NCI-H510A treated with DMSO at 0.1 percent for 48 hours (cell line): ENCODE measurements around the gene ARHGEF19.
"Not testable (repeated sequence)": the region's sequence is repeated elsewhere in the genome, so short reads cannot be mapped to it uniquely, and the experiment has no call there.

Source experiments
- DNase-seq: peaks from one replicate; lab custom pipeline; 2025; lab: John Stamatoyannopoulos, UW

ARHGEF19 gene

DNA sequence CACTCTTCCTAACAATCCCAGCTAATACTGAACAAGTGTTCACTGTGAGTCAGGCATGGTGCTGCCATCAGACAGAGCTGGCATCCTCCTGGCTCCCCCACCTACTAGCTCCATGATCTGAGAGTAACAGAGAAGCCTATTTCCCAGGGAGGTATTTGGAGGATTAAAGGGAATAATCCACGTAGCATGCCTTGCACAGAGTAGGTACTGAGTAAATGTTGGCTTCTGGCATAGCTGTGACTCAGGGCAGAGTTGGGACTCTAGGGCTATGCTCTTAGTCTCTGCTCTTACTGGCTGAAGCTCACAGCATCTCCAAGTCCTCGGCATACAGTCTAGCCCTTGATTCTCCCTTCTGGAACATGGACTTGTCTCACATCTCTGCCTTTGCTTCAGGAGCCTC, 8.2 kb downstream of the ARHGEF19 start:
- no peak for DNase-seq

DNA sequence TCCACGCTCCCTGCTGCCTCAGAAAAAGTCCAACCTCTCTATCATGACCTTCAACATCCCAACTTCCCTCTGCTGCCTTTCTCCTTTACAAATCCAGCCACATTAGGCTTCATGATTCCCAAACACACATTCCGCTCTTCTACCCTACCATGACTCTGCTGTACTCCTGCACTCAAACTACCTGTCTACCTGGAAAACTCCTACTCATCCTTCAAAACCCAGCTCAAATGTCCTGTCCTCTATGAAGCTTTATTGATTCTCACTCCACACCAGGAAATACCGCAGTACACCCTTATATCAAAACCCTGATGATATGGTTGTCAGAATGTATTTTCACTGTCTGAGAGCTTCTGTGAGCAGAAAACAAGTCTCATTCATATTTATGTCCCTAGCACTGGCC, 8.9 kb downstream of the ARHGEF19 start:
- DNase-seq, result no peak

DNA sequence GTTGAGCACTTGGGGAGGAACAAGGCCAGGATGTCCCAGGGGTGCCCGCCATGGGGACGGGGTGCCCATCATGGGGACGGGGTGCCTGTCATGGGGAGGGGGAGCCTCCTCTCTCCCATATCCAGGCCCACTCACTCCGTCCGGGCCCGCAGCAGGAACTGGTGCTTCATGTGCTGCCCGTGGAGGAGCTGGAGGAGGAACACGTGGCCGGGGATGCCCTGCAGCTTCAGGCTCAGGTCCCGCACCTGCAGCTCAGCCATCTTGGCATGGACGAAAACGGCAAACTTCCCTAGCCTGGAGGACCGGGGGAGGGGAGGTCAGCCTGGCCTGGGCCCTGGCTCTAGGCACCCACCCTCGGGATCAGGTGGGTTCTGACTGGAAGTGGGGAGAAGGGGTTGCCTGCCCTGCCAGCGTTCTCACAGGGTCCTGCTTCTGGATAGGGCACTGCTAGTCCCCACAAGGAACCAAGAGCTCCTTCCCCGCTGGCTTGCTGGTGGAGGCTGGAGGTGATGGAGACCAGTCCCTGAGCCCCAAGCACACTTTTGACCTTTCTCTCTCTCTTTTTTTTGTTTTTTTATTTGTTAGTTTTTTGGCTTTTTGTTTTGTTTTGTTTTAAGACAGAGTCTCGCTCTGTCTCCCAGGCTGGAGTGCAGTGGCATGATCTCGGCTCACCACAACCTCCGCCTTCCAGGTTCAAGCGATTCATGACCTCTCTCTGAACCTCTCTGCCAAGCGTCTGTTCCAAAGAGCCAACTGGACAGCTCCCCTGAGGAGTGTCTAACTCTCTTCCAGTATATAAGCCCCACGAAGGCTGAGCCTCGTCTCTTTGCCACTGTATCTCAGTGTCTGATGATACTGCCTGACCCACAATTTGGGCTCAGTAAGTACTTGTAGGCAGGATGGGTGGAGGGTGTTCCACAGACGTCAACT, 9.9 kb downstream of the ARHGEF19 start:
- DNase-seq, result no peak

DNA sequence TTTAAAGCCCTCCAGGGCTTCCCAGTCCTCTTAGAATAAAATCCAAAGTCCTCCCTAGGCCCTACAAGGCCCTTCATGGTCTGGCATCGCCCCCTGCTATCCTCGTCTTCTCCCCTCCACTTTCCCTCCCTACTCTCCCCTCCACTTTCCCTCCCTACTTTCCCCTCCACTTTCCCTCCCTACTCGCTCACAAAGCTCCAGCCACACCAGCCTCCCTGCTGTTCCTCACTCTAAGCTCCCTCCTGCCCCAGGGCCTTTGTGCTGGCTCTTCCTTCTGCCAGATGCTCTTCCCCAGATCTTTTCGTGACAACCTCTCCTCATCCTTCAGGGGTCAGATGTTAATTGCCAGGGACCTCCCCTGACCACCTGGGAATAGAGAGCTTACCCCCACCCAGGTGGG, 12.8 kb downstream of the ARHGEF19 start:
- no peak for DNase-seq

DNA sequence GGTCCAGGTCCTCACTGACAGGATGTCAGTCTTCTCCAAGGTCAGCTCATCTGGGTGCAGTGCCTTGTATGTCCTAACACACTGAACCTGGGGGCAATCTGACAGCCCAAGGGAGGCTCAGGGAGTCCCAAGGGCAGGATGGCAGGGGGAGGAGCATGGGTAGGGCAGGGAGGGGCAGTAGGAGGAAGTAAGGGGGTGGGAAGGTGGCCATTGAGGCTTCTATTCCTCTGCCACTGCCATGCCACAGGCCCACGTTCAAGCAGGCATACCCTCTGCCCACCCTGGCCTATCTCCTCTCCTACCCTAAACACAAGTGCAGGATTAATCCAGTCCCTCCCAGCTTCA, 13.3 kb downstream of the ARHGEF19 start:
- no peak for DNase-seq

DNA sequence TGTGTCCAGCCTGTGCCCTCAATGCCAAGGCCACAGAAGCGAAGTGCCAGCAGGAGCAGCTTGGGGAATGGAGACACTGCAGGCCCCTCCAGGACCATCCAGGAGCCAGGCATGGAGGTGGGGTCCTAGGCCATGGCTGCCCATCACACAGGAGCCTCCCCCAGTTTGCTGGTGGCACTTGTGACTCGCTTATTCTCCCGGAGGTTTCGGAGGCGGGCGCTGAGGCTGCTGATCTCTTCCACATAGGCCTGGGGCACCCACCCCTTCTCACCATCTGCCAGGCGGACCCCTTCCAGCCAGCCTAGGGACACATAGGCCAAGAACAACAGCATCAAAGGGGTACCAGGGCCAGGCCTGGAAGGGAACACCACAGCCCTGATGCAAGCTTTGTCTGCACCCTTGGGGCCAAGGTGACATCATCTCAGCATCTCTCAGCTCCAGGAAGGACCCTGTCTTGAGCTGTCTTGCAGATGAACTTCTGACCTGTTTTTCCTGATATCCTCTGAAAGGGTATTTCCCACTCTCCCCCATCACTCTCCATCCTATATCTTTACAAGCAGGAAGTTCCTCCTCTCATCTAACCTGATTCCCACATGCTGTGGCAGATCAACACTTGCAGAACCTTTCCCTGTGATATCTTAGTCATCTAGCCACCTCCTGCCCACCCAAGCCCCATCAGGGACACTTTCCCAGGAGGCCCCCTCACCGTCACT, 13.9 kb downstream of the ARHGEF19 start:
- no peak for DNase-seq

DNA sequence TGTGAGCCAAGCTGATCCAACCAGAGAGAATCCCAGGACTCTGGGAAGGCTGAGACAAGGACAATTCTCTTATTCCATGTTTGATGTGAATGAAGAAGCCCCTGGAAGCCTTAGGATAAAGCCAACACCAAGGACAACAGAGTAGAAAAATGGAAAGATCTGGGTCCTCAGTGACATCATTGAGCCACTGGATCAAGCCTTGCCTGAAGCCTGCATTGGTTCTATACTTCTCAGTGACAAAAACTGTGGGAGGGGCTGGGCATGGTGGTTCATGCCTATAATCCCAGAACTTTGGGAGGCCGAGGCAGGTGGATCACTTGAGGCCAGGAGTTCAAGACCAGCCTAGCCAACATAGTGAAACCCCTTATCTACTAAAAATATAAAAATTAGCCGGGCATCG, 15.6 kb downstream of the ARHGEF19 start:
- DNase-seq, result no peak

DNA sequence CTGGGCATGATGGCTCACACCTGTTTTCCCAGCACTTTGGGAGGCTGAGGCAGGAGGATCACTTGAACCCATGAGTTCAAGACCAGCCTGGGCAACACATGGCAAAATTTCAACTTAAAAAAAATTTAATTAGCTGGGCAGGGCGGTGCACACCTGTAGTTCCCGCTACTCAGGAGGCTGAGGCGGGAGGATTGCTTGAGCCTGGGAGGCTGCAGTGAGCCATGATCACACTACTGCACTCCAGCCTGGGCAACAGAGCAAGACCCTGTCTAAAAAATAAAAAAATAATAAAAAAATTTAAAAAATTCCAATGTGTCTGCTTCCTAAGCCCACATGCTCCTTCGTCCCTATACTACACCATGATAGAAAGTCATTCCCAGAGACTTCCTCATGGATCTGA, 16.3 kb downstream of the ARHGEF19 start:
- not testable (repeated sequence) for DNase-seq

DNA sequence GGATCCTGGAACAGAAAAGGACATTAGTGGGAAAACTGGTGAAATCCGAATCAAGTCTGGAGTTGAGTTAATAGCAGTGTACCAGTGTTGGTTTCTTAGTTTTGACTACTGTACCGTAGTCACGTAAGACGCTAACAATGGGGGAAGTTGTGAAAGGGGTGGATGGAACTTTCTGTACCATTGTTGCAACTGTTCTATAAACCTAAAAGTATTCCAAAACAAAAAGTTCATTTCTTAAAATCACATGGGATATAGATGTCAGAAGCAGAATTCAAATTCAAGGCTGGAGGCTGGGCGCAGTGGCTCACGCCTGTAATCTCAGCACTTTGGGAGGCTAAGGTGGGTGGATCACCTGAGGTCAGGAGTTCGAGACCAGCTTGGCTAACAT, 16.9 kb downstream of the ARHGEF19 start:
- no peak for DNase-seq

DNA sequence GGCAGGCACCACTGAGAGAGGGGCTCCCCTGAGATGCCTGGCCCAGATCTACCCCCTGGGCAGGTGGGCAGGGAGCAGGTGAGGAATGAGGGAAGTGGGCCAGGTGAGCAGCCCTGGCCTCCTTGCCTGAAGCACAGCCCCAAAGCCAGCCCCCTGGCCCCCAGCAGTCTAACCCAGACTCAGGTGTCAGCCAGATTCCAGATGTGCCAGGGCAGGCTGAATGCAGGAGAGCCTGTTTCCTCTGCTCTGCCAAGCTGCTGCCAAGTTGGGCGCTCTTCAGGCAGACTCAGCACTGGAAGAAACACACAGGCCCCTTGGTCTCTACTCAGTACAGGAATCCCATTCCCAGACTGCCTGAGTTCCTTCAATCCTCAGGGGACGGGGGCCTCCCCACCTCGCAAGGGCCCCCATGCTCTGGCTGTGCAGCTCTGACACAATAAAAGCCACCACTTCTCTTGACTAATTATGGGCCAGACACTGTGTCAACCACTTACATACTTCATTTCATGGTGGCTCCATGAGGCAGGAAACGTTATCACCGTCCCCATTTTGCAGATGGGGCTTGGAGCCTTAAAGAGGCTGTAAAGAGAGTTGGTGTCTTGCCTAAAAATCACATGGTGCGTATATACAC, 20.4 kb downstream of the ARHGEF19 start:
- DNase-seq, result no peak

DNA sequence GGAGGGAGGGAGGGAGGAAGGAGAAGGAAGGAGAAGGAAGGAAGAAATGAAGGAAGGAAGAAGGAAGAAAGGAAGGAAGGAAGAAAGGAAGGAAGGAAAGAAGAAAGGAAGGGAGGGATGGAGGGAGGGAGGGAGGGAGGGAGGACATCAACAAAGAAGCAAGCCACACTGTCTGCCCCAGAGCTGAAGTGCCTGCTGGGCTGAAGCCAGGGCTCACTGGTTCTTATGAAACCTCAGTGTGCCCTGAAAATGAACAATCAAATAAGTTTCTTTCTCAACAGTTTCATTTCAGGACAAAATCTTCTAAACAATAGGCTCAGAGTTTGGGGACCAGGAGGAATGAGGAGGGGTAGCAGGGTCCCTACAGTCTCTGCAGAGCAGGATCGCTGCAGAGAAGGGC, 21.1 kb downstream of the ARHGEF19 start:
- no peak for DNase-seq

DNA sequence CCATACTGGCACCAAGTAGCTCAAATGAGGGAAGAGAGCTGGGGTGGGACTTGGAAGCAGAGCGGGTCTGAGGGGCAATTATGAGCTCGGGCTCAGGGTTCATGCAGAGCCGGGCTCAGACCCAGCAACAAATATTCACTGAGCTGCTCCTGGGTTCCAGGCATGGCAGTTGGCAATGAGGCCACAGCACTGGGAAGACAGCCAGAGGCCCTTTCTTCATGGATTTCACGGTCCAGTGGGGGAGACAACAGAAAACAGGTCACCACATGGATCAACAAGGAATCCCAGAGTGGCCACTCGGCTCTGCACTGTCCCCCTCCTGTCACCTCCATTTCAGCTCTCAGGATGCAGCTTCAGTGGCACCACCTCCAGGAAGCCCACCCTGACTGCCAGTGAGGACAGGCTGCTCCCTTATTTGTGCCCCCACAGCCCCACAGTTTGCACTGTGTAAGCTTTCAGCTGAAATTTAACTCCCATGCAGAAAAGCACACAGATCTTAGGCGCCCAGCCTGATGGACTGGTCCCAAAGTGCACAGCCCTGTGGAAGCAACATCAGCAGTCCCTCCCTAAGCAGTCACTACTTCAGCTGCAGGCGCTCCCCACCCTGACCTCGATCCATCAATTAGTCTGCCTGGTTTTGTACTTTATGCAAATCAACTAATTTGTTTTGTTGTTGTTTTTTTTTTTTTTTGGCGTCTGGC, 22.4 kb downstream of the ARHGEF19 start:
- DNase-seq, result no peak

DNA sequence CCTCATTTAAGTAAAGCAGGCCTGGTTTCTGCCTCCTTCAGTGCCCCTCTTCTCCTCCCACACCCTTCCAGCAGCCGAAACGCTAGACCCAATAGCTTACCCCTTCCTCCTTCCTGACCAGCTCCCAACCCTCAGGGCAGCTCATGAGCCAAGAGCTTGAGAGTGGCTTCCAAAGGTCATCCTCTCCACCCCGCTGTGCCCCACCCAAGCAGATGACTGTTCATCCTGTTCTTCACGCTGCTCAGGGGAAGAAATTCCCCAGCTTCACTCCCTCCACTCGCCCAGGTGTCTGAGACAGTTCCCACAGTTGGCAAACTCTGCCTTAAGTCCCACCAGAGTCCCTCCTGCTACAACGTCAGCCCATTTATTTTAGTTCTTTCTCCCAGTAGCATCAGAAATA, 23.4 kb downstream of the ARHGEF19 start:
- DNase-seq, result no peak

DNA sequence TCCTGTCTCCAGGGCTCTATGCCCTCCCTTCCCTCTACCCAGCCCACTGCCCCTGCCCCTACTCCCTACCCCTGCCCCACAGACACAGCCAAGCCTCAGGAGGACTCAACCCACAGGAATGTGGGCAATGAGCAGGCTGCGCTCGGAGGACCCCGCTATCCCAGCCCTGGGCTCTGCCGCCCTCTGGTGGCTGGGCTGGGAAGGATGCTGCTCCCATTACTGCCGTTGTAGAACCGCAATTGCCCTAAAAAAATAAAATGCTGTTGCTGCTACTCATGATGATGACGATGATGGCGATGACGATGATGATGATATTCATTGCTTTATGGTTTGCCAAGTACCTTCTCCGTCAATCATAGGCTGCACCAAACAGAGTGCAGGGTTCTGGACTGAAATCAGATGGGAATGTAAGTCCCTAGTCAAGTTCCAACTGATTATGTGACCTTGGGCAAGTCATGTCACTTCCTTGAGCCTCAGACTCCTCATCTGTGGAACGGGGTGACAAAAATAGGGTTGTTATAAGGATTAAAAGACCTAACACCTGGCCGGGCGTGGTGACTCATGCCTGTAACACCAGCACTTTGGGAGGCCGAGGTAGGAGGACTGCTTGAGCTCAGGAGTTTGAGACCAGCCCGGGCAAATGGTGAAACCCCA, 24.6 kb downstream of the ARHGEF19 start:
- DNase-seq, result peak; percentile 92

DNA sequence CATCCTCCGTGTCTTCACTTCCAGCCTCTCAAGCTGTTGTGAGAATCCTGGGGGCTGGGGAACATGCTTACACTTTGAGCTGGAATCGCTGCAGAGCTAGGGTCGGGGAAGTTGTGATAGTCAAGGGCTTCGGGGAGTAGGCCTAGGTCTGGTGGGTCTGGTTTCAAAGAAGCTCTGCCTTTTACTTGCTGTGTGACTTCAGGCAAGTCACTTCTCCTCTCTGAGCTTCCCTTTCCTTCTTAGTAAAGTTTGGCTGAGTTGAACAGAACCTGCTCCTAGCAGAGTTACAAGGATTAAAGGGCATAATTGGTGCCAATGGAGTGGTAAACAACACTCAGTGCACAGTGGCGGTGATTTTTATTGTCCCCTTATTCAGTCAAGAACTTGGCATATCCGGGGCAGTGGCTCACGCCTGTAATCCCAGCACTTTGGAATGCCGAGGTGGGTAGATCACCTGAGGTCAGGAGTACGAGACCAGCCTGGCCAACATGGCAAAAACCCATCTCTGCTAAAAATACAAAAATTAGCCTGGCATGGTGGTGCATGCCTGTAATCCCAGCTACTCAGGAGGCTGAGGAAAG, 25.7 kb downstream of the ARHGEF19 start:
- no peak for DNase-seq

DNA sequence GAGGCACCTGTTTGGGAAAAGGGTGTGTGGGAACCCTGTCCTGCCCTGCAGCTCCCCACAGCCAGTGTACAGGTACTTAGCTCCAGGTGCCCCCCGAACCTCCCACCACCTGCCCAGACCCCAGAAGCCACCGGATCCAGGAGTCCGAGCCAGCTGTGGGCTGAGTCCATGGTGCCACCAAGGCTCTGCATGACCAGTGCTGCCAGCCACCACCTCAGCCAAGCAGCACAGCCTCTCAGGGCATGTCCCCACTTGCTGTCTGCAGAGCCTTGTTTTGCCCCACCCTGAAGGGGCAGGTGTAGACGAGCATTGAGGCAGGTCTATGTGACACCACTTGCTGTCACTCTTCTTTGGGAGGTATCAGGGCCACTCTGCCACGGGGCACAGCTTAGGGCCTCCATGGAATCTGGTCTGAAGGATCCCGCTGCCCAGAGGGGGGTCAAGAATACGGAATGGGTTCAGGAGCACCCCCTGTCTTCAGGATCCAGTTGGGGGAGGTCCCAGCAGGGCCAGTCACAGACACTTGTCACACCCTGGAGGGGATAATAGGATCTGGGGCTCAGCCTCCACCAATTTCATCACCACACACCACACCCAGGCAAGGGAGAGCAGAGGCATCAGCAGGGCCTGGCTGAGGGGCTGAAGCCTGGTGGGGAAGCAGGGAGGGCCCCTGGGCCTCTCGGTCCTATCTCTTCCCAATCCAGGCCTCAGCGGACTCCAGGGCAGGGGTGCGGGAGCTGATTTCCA, 27.7 kb downstream of the ARHGEF19 start:
- peak; percentile 68 for DNase-seq

DNA sequence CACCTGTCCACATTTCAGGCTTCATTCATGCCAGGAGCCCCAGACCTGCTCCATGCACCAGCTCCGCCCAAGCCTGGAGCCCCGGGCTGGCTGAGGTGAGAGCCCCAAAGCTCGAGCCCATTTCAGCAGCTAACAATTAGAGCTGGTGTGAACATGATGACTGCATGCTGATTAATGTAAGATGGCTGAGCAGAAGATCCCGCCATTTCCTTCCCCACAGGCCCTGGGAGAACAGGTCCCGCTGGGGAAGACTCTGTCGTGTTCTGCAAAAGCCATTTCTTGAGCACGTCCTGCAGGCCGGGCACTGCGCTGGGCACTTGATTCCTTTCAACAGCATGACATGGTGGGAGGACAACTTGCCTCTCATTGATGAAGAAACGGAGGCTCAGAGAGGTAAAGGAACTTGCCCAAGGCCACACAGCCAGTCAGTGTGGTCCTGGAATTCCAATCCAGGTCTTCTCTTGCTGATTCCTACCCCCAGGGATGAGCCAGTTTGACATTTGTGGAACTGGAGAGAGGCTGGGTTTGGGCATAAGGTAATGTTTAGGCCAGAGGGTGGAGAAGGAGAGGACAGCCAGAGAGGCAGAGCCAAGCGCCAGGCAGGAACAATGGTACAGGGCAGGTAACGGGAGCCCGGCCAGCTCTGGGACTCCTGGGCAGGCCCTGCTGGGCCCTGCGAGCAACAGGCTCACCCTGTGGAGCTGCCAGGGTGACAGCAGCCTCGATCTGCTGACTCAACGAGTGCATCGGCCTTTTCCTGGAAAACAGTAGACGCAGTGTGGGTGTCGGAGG, 28.5 kb downstream of the ARHGEF19 start:
- no peak for DNase-seq

DNA sequence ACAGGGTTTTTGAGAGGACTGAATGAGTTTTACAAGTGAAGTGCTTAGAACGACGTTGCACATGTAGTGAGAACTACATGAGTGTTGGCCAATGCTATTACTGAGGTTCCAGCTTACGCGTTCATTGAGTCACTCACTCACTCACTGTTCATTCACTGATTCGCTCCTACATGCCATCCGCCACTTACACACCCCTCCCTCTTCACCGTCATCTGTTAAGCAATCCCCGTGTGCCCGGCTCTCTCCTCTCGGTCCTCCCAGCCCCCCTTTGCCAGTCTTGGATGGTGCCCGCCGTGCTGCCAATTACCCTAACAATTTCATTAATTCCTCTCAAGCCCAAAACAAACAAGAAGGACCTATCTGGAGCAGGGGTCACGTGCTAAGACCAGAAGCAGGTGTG, 29.3 kb downstream of the ARHGEF19 start:
- no peak for DNase-seq

DNA sequence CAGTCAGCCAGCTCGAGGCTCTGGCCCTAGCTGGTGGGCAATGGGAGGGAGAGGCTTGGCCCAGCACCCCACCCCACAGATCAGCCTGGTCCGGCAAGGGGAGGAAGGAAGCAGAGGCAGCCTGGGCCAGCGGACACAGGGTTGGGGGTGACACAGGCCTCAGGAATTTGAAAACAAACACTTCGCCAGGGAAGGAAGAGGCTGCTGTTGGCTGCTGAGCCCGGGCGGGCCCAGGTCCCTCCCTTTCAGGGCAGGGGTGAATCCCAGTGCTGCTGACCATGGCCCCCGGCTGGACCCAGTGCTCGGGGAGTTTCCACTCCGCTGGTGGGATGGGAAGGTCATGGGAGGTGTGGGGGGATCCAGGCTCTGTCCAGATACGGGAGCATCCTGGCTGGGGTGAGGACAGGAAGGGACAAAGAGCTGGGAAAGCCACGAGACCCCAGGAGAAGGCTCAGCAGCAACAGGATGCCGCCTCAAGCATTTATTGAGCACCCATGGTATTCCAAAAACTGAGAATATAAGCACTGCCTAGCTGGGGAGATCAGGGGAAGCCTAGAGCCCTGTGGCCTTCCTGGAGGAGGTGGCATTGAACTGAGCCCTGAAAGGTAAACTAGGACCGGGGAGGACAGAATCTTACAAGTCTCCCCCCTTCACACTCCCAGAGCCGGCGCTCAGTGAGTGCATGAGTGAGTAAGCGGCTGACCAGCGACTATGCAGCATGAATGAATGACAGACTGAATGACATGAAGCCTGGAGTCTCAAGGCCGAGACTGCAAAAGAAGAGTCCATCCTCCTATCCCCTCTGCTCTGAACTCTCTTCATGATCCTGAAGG, 30.3 kb downstream of the ARHGEF19 start:
- DNase-seq, result no peak
